Adipose tissue (tissue), 3 donors: Measurements from ENCODE around the gene LCN15. TPM values are rescaled to one million over a fixed set of nuclear protein-coding genes. Genes with fewer than 3 reads are reported as not detected.
A peak's percentile ranks its signal among the peaks of the same experiment; 100 is the strongest.
"Not testable (repeated sequence)": the region's sequence is repeated elsewhere in the genome, so short reads cannot be mapped to it uniquely, and the experiment has no call there.

Experiments used
- H3K27ac ChIP-seq: one replicate; pipeline ENCODE4 v1.5.1; 2013; ENCODE audit warnings: low read depth, low read length
- WGBS, 3 donors: extraction: QIAGEN DNeasy Blood & Tissue Kit; methylation state at CpG; one replicate each; pipeline ENCODE4 v1.1.7; 2013; 5-methylcytosine and 5-hydroxymethylcytosine counted together
- polyA plus RNA-seq, 3 donors: library from polyadenylated mRNA; stranded (reverse); fragments of 200-250 nt; gene quantifications; one replicate each; pipeline ENCODE4 v1.2.3, GENCODE V29; 2013
- donor health status: healthy with polysubstance abuse.
- donor health status: Bipolar disorder and iron deficiency.
- donor health status: healthy.

The LCN15 gene
- not detected for polyA plus RNA-seq

- WGBS, 3 donors = 71 to 75% (median 72%) methylated on average over 14 of the region's 14 CpGs
- no peak within 1 kb of the TSS for H3K27ac ChIP-seq
These were observed at the start of gene LCN15 for GRCh38 chr9:136764301-136764891. TSS of gene LCN15 (minus strand) at chr9:136764518. CDS start at chr9:136764488, 30 bp downstream.

GRCh38 chr9:136808806-136809158, 44.5 kb upstream of the LCN15 start:
- 4% methylated on average over 14 of the region's 14 CpGs for WGBS, 3 donors

GRCh38 chr9:136808075-136808805, 43.9 kb upstream of the LCN15 start:
- 0 to 1% (median 0%) methylated on average over 70 to 93 of the region's 93 CpGs for WGBS, 3 donors
- H3K27ac ChIP-seq = no peak overlapping the region

More at GRCh38 chr9:136808806-136809158, 44.5 kb upstream of the LCN15 start:
- no peak overlapping the region for H3K27ac ChIP-seq

- H3K27ac ChIP-seq = peak within 1 kb of the TSS; percentile 45
- 1% methylated on average over 68 to 95 of the region's 96 CpGs for WGBS, 3 donors
These were observed 43.2 kb upstream of the LCN15 start, which contains the start of gene RABL6 for GRCh38 chr9:136807281-136808074. TSS of gene RABL6 (plus strand) at chr9:136807948. CDS start at chr9:136808197, 249 bp downstream.

- WGBS, 3 donors = 66 to 74% (median 72%) methylated on average over 25 of the region's 25 CpGs
- no peak overlapping the region for H3K27ac ChIP-seq
These were observed 42.4 kb upstream of the LCN15 start for GRCh38 chr9:136806631-136807201.

GRCh38 chr9:136806067-136806466, 41.7 kb upstream of the LCN15 start:
- WGBS, 3 donors = 95 to 97% (median 95%) methylated on average over 10 of the region's 10 CpGs
- no peak overlapping the region for H3K27ac ChIP-seq

GRCh38 chr9:136805207-136805740, 41.0 kb upstream of the LCN15 start:
- 91 to 93% (median 92%) methylated on average over 12 of the region's 12 CpGs for WGBS, 3 donors
- no peak overlapping the region for H3K27ac ChIP-seq

GRCh38 chr9:136804509-136805206, 40.3 kb upstream of the LCN15 start:
- no peak overlapping the region for H3K27ac ChIP-seq
- 93 to 96% (median 94%) methylated on average over 20 of the region's 20 CpGs for WGBS, 3 donors

GRCh38 chr9:136803551-136804508, 39.5 kb upstream of the LCN15 start:
- WGBS, 3 donors = 94 to 96% (median 94%) methylated on average over 22 of the region's 22 CpGs
- no peak overlapping the region for H3K27ac ChIP-seq

- 95 to 98% (median 95%) methylated on average over 6 to 8 of the region's 9 CpGs for WGBS, 3 donors
These were observed 38.8 kb upstream of the LCN15 start for GRCh38 chr9:136803009-136803550.

GRCh38 chr9:136802321-136802720, 38.0 kb upstream of the LCN15 start:
- WGBS, 3 donors = 81 to 87% (median 86%) methylated on average over 6 of the region's 6 CpGs
- no peak overlapping the region for H3K27ac ChIP-seq

More at GRCh38 chr9:136803009-136803550, 38.8 kb upstream of the LCN15 start:
- not testable (repeated sequence) for H3K27ac ChIP-seq

GRCh38 chr9:136799854-136800657, 35.7 kb upstream of the LCN15 start:
- WGBS, 3 donors = 0 to 1% (median 1%) methylated on average over 52 to 63 of the region's 63 CpGs
- no peak overlapping the region for H3K27ac ChIP-seq

- WGBS, 3 donors = 8 to 21% (median 20%) methylated on average over 35 of the region's 35 CpGs
- no peak overlapping the region for H3K27ac ChIP-seq
These were observed 34.9 kb upstream of the LCN15 start for GRCh38 chr9:136799079-136799853.

- H3K27ac ChIP-seq = no peak overlapping the region
- 60 to 87% (median 74%) methylated on average over 6 of the region's 6 CpGs for WGBS, 3 donors
These were observed 34.4 kb upstream of the LCN15 start for GRCh38 chr9:136798708-136799078.

GRCh38 chr9:136796775-136797347, 32.5 kb upstream of the LCN15 start:
- H3K27ac ChIP-seq = not testable (repeated sequence)
- WGBS, 3 donors = 4 to 19% (median 13%) methylated on average over 10 of the region's 10 CpGs
